Uterus (tissue), 2 donors: ENCODE results near the gene LDB3.

ENCODE experiments used
- POLR2A ChIP-seq, 2 donors: fragments of 450-650 bp; IDR thresholded peaks; one replicate each; pipeline ENCODE4 v1.6.1; 2016; ENCODE audit warnings: antibody characterized with exemption in 2 of 2, mild to moderate bottlenecking in 1 of 2, moderate library complexity in 1 of 2
- TF ChIP-seq, protein P1 (sequence below), 4 experiments: fragments of 200-600 bp in 2 of 4; fragments of 450-650 bp in 2 of 4; sonication (generic) in 2 of 4; IDR thresholded peaks; one replicate each; pipeline ENCODE4 v1.5.1; 2016 to 2019; ENCODE audit warnings: antibody characterized with exemption in 4 of 4, mild to moderate bottlenecking in 2 of 4, moderate library complexity in 1 of 4

DNA sequence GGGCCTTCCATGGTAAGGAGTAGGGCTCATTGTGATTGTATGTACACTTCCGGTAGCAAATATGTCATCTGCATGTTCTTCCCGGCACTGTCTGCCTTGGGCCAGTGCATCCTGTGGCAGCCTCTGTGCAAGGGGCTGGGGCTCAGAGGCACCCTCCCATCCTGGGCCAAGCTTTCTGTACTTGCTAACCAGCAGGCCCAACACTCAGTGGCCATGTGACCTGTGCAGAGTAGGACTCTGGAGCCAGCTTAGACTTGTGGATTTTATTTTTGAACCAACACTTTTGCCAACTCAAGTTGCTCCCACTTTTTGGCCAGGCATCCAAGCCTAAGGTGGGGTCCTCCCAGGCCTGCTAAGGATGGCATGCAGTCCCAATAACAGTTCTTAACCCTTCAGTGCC is 25.0 kb downstream of the LDB3 start:
- TF ChIP-seq, protein P1, sequence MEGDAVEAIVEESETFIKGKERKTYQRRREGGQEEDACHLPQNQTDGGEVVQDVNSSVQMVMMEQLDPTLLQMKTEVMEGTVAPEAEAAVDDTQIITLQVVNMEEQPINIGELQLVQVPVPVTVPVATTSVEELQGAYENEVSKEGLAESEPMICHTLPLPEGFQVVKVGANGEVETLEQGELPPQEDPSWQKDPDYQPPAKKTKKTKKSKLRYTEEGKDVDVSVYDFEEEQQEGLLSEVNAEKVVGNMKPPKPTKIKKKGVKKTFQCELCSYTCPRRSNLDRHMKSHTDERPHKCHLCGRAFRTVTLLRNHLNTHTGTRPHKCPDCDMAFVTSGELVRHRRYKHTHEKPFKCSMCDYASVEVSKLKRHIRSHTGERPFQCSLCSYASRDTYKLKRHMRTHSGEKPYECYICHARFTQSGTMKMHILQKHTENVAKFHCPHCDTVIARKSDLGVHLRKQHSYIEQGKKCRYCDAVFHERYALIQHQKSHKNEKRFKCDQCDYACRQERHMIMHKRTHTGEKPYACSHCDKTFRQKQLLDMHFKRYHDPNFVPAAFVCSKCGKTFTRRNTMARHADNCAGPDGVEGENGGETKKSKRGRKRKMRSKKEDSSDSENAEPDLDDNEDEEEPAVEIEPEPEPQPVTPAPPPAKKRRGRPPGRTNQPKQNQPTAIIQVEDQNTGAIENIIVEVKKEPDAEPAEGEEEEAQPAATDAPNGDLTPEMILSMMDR (IDR thresholded peaks at IDR 0.05): no peak
- TF ChIP-seq POLR2A (IDR thresholded peaks at IDR 0.05): no peak
